OCI-LY1 (cell line): ENCODE results near the gene KCNH2.

Source experiments
- H2AFZ ChIP-seq: fragments of 200-600 bp; sonication (generic), shearing (Covaris generic); 2 replicates; pipeline ENCODE4 v1.6.0; 2014; ENCODE audit warnings: antibody characterized with exemption, mild to moderate bottlenecking, low read length
- H3F3A ChIP-seq: fragments of 200-600 bp; sonication (generic), shearing (Covaris generic); 2 replicates; pipeline ENCODE4 v1.6.0; 2014; ENCODE audit warnings: mild to moderate bottlenecking, antibody characterized with exemption, low read length, moderate library complexity; ENCODE audit not compliant: insufficient read depth
- H3K27ac ChIP-seq: fragments of 200-600 bp; sonication (generic); 2 replicates; pipeline ENCODE4 v1.5.1; 2014; ENCODE audit warnings: low read length, mixed run types, mild to moderate bottlenecking, low read depth; ENCODE audit not compliant: poor library complexity, severe bottlenecking
- H3K27me3 ChIP-seq: fragments of 200-600 bp; sonication (generic); 2 replicates; pipeline ENCODE4 v1.6.0; 2014; ENCODE audit warnings: antibody characterized with exemption, mild to moderate bottlenecking, low read length, moderate library complexity; ENCODE audit not compliant: insufficient read depth
- H3K36me3 ChIP-seq: fragments of 200-600 bp; sonication (generic); 2 replicates; pipeline ENCODE4 v1.6.1; 2014; ENCODE audit warnings: mild to moderate bottlenecking, antibody characterized with exemption, low read length, moderate library complexity, mixed read lengths; ENCODE audit not compliant: insufficient read depth
- H3K4me1 ChIP-seq: fragments of 200-600 bp; sonication (generic); 2 replicates; pipeline ENCODE4 v1.5.1; 2014; ENCODE audit warnings: mild to moderate bottlenecking, low read length, moderate library complexity; ENCODE audit not compliant: insufficient read depth, severe bottlenecking
- H3K4me2 ChIP-seq: fragments of 200-600 bp; sonication (generic), shearing (Covaris generic); 2 replicates; pipeline ENCODE4 v1.6.1; 2014; ENCODE audit warnings: low read length
- H3K4me3 ChIP-seq: fragments of 200-600 bp; sonication (generic); 2 replicates; pipeline ENCODE4 v1.5.1; 2014; ENCODE audit warnings: low read length, low read depth, mild to moderate bottlenecking, mixed read lengths; ENCODE audit not compliant: poor library complexity, severe bottlenecking
- H3K79me2 ChIP-seq: fragments of 200-600 bp; shearing (Covaris generic); 2 replicates; pipeline ENCODE4 v1.6.1; 2016; ENCODE audit warnings: mixed run types, low read length, mixed read lengths; ENCODE audit not compliant: insufficient read depth
- H3K9ac ChIP-seq: fragments of 200-600 bp; sonication (generic), shearing (Covaris generic); 2 replicates; pipeline ENCODE4 v1.6.1; 2014; ENCODE audit warnings: mild to moderate bottlenecking, low read length, mixed read lengths
- H3K9me2 ChIP-seq: fragments of 200-600 bp; sonication (generic), shearing (Covaris generic); 2 replicates; pipeline ENCODE4 v1.6.1; 2014; ENCODE audit warnings: low read depth, mild to moderate bottlenecking, low read length, mixed read lengths
- H3K9me3 ChIP-seq: fragments of 200-600 bp; shearing (Covaris generic); 2 replicates; pipeline ENCODE4 v1.6.1; 2014; ENCODE audit warnings: low read length, mixed read lengths
- H4K20me1 ChIP-seq: fragments of 200-600 bp; sonication (generic), shearing (Covaris generic); 2 replicates; pipeline ENCODE4 v1.6.0; 2016; ENCODE audit warnings: mild to moderate bottlenecking, low read length; ENCODE audit not compliant: insufficient read depth
- CTCF ChIP-seq: fragments of 200-600 bp; sonication (generic), shearing (Covaris generic); IDR thresholded peaks from 2 replicates; pipeline ENCODE4 v1.5.1; 2017; ENCODE audit warnings: mild to moderate bottlenecking, antibody characterized with exemption, low read length, moderate library complexity, mixed read lengths
- EZH2 ChIP-seq: fragments of 200-600 bp; sonication (generic), shearing (Covaris generic); IDR thresholded peaks from 2 replicates; pipeline ENCODE4 v1.8.0; 2017; ENCODE audit warnings: borderline replicate concordance, mixed run types, mild to moderate bottlenecking, antibody characterized with exemption, low read length, moderate library complexity, mixed read lengths

KCNH2 gene

GRCh38 chr7:150980663-150981062 is 2.5 kb upstream of the KCNH2 start:
- no peak overlapping the region for H3K9ac ChIP-seq
- no peak overlapping the region for H3K27ac ChIP-seq
- no peaks in the 10 kb centered on the region for H3K9me3 ChIP-seq
- H3K36me3 ChIP-seq = no peaks in the 10 kb centered on the region
- no peaks in the 10 kb centered on the region for H3K9me2 ChIP-seq
- H3K4me3 ChIP-seq = no peak overlapping the region
- peaks cover 18% of the 10 kb centered on the region; the same call in 1 of the 2 replicates for H3K27me3 ChIP-seq
- no peak overlapping the region for H3K4me2 ChIP-seq
- H4K20me1 ChIP-seq = no peaks in the 10 kb centered on the region
- no peaks in the 10 kb centered on the region for H3K79me2 ChIP-seq
- TF ChIP-seq CTCF (no peak), EZH2 (no peak)
- H3F3A ChIP-seq = no peaks in the 10 kb centered on the region
- H3K4me1 ChIP-seq = peaks cover 28% of the 10 kb centered on the region
- H2AFZ ChIP-seq = no peak overlapping the region

- H3K36me3 ChIP-seq = no peaks in the 10 kb centered on the region
- TF ChIP-seq CTCF (no peak), EZH2 (no peak)
- no peak overlapping the region for H2AFZ ChIP-seq
- H3K9me3 ChIP-seq = no peaks in the 10 kb centered on the region
- H3K4me3 ChIP-seq = no peak overlapping the region
- H3K27me3 ChIP-seq = peaks cover 18% of the 10 kb centered on the region; the same call in 1 of the 2 replicates
- no peak overlapping the region for H3K4me2 ChIP-seq
- H3K9ac ChIP-seq = no peak overlapping the region
- peaks cover 36% of the 10 kb centered on the region for H3K4me1 ChIP-seq
- no peaks in the 10 kb centered on the region for H3K79me2 ChIP-seq
- H3K9me2 ChIP-seq = no peaks in the 10 kb centered on the region
- H3K27ac ChIP-seq = no peak overlapping the region
- no peaks in the 10 kb centered on the region for H3F3A ChIP-seq
- no peaks in the 10 kb centered on the region for H4K20me1 ChIP-seq
Measured at GRCh38 chr7:150979713-150980390, 1.7 kb upstream of the KCNH2 start.

GRCh38 chr7:150977382-150978125 is 567 bp downstream of the KCNH2 start:
- peak overlapping the region; percentile 42; the same call in 1 of the 2 replicates for H3K9ac ChIP-seq
- H3K9me2 ChIP-seq = no peaks in the 10 kb centered on the region
- H3K36me3 ChIP-seq = no peaks in the 10 kb centered on the region
- TF ChIP-seq CTCF (no peak), EZH2 (no peak)
- H3K27me3 ChIP-seq = 0 out of 2 replicates have a peak, but pooled peaks cover 14% of the 10 kb centered on the region
- no peaks in the 10 kb centered on the region for H3K9me3 ChIP-seq
- H3K4me1 ChIP-seq = peaks cover 51% of the 10 kb centered on the region
- H3K4me2 ChIP-seq = peak overlapping the region; percentile 86
- no peaks in the 10 kb centered on the region for H3K79me2 ChIP-seq
- no peaks in the 10 kb centered on the region for H4K20me1 ChIP-seq
- no peaks in the 10 kb centered on the region for H3F3A ChIP-seq
- no peak overlapping the region for H2AFZ ChIP-seq
- H3K4me3 ChIP-seq = peak overlapping the region; percentile 57
- no peak overlapping the region for H3K27ac ChIP-seq
